GM12864 (cell line): ENCODE data around the gene TDP2.
A peak's percentile ranks its signal among the peaks of the same experiment; 100 is the strongest.
"Not testable (repeated sequence)": the region's sequence is repeated elsewhere in the genome, so short reads cannot be mapped to it uniquely, and the experiment has no call there.

Source experiments
- DNase-seq: peaks from one replicate; pipeline ENCODE4 v3.0.0-alpha.2; 2011; ENCODE audit warnings: low read depth
- H3K4me3 ChIP-seq: 2 replicates; pipeline ENCODE4 v1.5.1; 2011; ENCODE audit warnings: mild to moderate bottlenecking, low read depth, low read length, control low read depth
- TF ChIP-seq, protein P1 (sequence below): IDR thresholded peaks from 2 replicates; pipeline ENCODE4 v1.5.1; 2011; ENCODE audit warnings: low read depth, mild to moderate bottlenecking, moderate library complexity, low read length, control low read depth, inconsistent platforms; ENCODE audit errors: missing control alignments

Gene TDP2

DNA sequence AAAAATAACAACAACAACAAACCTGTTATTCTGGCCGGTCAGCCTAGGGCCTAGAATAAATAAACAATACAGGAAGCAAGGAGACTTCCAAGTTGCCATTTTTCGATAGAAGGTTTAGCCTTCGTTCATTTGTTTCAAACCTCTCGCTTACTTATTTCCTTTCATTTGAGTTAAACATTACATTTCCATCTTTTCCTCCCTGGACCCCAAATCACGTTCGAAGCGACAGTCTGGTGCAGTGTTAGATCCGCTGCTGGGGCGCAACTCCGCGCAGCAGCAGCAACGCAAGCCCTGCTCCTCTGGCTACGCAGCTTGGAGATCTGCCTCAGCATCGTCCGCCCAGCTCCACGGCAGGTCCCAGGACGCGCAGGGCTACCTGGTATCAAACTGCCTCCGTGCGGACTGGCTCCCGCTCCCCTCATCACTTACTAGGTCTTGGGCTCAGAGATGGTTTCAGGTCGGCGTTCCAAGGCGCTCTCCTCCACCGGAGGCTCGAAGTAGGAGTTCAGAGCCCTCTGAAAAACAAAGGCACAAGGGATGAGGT lies 530 bp downstream of the TDP2 start:
- TF ChIP-seq, protein P1, sequence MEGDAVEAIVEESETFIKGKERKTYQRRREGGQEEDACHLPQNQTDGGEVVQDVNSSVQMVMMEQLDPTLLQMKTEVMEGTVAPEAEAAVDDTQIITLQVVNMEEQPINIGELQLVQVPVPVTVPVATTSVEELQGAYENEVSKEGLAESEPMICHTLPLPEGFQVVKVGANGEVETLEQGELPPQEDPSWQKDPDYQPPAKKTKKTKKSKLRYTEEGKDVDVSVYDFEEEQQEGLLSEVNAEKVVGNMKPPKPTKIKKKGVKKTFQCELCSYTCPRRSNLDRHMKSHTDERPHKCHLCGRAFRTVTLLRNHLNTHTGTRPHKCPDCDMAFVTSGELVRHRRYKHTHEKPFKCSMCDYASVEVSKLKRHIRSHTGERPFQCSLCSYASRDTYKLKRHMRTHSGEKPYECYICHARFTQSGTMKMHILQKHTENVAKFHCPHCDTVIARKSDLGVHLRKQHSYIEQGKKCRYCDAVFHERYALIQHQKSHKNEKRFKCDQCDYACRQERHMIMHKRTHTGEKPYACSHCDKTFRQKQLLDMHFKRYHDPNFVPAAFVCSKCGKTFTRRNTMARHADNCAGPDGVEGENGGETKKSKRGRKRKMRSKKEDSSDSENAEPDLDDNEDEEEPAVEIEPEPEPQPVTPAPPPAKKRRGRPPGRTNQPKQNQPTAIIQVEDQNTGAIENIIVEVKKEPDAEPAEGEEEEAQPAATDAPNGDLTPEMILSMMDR, result no peak
- H3K4me3 ChIP-seq, result peak overlapping the region; percentile 97
- no peak for DNase-seq

- DNase-seq, result no peak
- no peak overlapping the region for H3K4me3 ChIP-seq
Observed at GRCh38 chr6:24664046-24664987, 2.4 kb downstream of the TDP2 start.

GRCh38 chr6:24663189-24663588 lies 3.5 kb downstream of the TDP2 start:
- TF ChIP-seq, protein P1, result no peak
- DNase-seq, result no peak

More at GRCh38 chr6:24664046-24664987, 2.4 kb downstream of the TDP2 start:
- TF ChIP-seq, protein P1, result no peak

DNA sequence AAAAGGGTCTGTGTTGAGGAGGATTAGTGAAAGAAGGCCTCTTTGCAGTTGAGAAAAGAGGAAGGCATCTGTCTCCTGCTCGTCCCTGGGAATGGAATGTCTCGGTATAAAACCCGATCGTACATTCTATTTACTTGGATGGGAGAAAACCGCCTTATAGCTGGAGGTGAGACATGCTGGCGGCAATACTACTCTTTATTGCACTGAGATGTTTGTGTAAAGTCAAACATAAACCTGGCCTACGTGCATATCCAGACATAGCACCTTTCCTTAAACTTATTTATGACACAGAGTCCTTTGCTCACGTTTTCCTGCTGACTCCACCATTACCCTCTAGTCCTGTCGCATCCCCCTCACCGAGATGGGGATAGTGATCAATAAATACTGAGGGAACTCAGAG lies 4.5 kb downstream of the TDP2 start:
- no peak for DNase-seq
- TF ChIP-seq, protein P1, result no peak
- H3K4me3 ChIP-seq, result no peak overlapping the region

More at GRCh38 chr6:24663189-24663588, 3.5 kb downstream of the TDP2 start:
- H3K4me3 ChIP-seq, result no peak overlapping the region

DNA sequence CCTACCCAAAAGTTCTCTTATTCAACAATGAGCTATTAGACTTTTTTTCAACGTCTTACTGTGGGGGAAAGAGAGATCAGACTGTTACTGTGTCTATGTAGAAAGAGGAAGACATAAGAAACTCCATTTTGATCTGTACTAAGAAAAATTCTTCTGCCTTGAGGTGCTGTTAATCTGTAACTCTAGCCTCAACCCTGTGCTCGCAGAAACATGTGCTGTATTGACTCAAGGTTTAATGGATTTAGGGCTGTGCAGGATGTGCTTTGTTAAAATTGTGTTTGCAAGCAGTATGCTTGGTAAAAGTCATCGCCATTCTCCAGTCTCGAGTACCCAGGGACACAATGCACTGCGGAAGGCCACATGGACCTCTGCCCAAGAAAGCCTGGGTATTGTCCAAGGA lies 4.9 kb downstream of the TDP2 start:
- H3K4me3 ChIP-seq, DNase-seq: not testable (repeated sequence)

- no peak overlapping the region for H3K4me3 ChIP-seq
- DNase-seq, result no peak
- TF ChIP-seq, protein P1, result no peak
Observed at GRCh38 chr6:24660105-24660504, 6.6 kb downstream of the TDP2 start.

DNA sequence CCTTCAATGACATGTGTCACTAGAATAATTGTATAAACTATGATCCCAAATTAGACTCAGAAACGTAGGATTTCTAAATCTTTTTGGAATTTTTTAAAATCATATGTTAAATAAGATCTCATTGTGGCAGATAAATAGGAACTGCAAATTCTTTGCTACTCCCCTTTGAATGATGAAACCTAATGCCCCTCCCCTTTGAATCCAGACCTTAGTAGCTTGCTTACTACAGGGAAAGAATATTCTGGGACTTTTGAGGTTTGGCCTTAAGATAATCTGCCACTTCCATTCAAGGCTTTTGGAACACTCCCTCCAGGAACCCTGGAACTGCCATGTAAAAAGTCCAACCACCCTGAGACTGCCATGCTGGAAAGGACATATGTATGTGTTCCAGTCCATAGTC lies 7.1 kb downstream of the TDP2 start:
- no peak overlapping the region for H3K4me3 ChIP-seq
- TF ChIP-seq, protein P1, result no peak

More for the DNA sequence above, 7.1 kb downstream of the TDP2 start:
- DNase-seq, result no peak
